ENCODE measurements around the gene IQGAP2. TPM values are rescaled to one million over a fixed set of nuclear protein-coding genes. Genes with fewer than 3 reads are reported as not detected.

IQGAP2 gene
- polyA plus RNA-seq, 3 donors: 5.6 to 17.8 (median 7.0) TPM

GRCh38 chr5:76570153-76570552, 167.1 kb downstream of the IQGAP2 start:
- H3K27ac ChIP-seq (ENCODE audit: low read depth, low read length): no peak overlapping the region
- WGBS, 3 donors: 77% methylated on average over 4 of the region's 4 CpGs

- no peak overlapping the region for H3K27ac ChIP-seq (ENCODE audit: low read depth, low read length)
Observed at GRCh38 chr5:76571559-76571958, 168.5 kb downstream of the IQGAP2 start.

- no peak overlapping the region for H3K27ac ChIP-seq (ENCODE audit: low read depth, low read length)
Observed at GRCh38 chr5:76576450-76576849, 173.4 kb downstream of the IQGAP2 start.

GRCh38 chr5:76576996-76577395, 173.9 kb downstream of the IQGAP2 start:
- 78 to 82% (median 81%) methylated on average over 4 of the region's 4 CpGs for WGBS, 3 donors
- no peak overlapping the region for H3K27ac ChIP-seq (ENCODE audit: low read depth, low read length)

- WGBS, 3 donors: 90 to 93% (median 90%) methylated on average over 7 of the region's 7 CpGs
Observed at GRCh38 chr5:76579166-76579937, 176.3 kb downstream of the IQGAP2 start.

GRCh38 chr5:76580981-76581380, 177.9 kb downstream of the IQGAP2 start:
- H3K27ac ChIP-seq (ENCODE audit: low read depth, low read length): no peak overlapping the region
- WGBS, 3 donors: 73 to 91% (median 84%) methylated on average over 3 of the region's 3 CpGs

More at GRCh38 chr5:76579166-76579937, 176.3 kb downstream of the IQGAP2 start:
- no peak overlapping the region for H3K27ac ChIP-seq (ENCODE audit: low read depth, low read length)

- 51 to 78% (median 77%) methylated on average over 6 of the region's 6 CpGs for WGBS, 3 donors
- H3K27ac ChIP-seq (ENCODE audit: low read depth, low read length): no peak overlapping the region
Observed at GRCh38 chr5:76582230-76583162, 179.4 kb downstream of the IQGAP2 start.

GRCh38 chr5:76583163-76584047, 180.3 kb downstream of the IQGAP2 start:
- H3K27ac ChIP-seq (ENCODE audit: low read depth, low read length): no peak overlapping the region
- WGBS, 3 donors: 39 to 59% (median 57%) methylated on average over 7 of the region's 7 CpGs

GRCh38 chr5:76585783-76586217, 182.7 kb downstream of the IQGAP2 start:
- H3K27ac ChIP-seq (ENCODE audit: low read depth, low read length): no peak overlapping the region
- 84 to 86% (median 85%) methylated on average over 3 of the region's 3 CpGs for WGBS, 3 donors

- no peak overlapping the region for H3K27ac ChIP-seq (ENCODE audit: low read depth, low read length)
- 92 to 95% (median 94%) methylated on average over 4 of the region's 4 CpGs for WGBS, 3 donors
Observed at GRCh38 chr5:76586531-76586930, 183.4 kb downstream of the IQGAP2 start.

GRCh38 chr5:76590027-76590426, 186.9 kb downstream of the IQGAP2 start:
- WGBS, 3 donors: 94 to 97% (median 95%) methylated on average over 1 of the region's 1 CpG
- H3K27ac ChIP-seq (ENCODE audit: low read depth, low read length): no peak overlapping the region

GRCh38 chr5:76591366-76591765, 188.3 kb downstream of the IQGAP2 start:
- H3K27ac ChIP-seq (ENCODE audit: low read depth, low read length): no peak overlapping the region
- 95 to 99% (median 95%) methylated on average over 3 of the region's 3 CpGs for WGBS, 3 donors

GRCh38 chr5:76592692-76593091, 189.6 kb downstream of the IQGAP2 start:
- no peak overlapping the region for H3K27ac ChIP-seq (ENCODE audit: low read depth, low read length)
- WGBS, 3 donors: 61 to 70% (median 65%) methylated on average over 3 of the region's 3 CpGs

- no peak overlapping the region for H3K27ac ChIP-seq (ENCODE audit: low read depth, low read length)
- 74 to 89% (median 81%) methylated on average over 4 of the region's 4 CpGs for WGBS, 3 donors
Observed at GRCh38 chr5:76594107-76594506, 191.0 kb downstream of the IQGAP2 start.

GRCh38 chr5:76595755-76596481, 192.8 kb downstream of the IQGAP2 start:
- WGBS, 3 donors: 77 to 85% (median 80%) methylated on average over 3 of the region's 3 CpGs
- no peak overlapping the region for H3K27ac ChIP-seq (ENCODE audit: low read depth, low read length)

GRCh38 chr5:76598531-76598930, 195.4 kb downstream of the IQGAP2 start:
- no peak overlapping the region for H3K27ac ChIP-seq (ENCODE audit: low read depth, low read length)
- 91 to 96% (median 96%) methylated on average over 2 of the region's 2 CpGs for whole genome bisulfite sequencing, 3 donors

- H3K27ac ChIP-seq (ENCODE audit: low read depth, low read length): no peak overlapping the region
- 76 to 80% (median 79%) methylated on average over 4 of the region's 4 CpGs for WGBS, 3 donors
Observed at GRCh38 chr5:76600716-76601115, 197.6 kb downstream of the IQGAP2 start.

GRCh38 chr5:76601470-76601869, 198.4 kb downstream of the IQGAP2 start:
- no peak overlapping the region for H3K27ac ChIP-seq (ENCODE audit: low read depth, low read length)
- 26 to 39% (median 28%) methylated on average over 3 of the region's 3 CpGs for WGBS, 3 donors
